Testis (tissue), 2 donors: ENCODE measurements around the gene AKAP6.

ENCODE experiments used
- POLR2A ChIP-seq: fragments of 450-650 bp; IDR thresholded peaks from one replicate; pipeline ENCODE4 v1.6.1; 2017; ENCODE audit warnings: antibody characterized with exemption, mild to moderate bottlenecking, moderate library complexity
- TF ChIP-seq, protein P1 (sequence below), 3 experiments: fragments of 450-650 bp in 2 of 3; fragments of 200-600 bp in 1 of 3; sonication (generic) in 1 of 3; IDR thresholded peaks; one replicate each; pipeline ENCODE4 v1.5.1; 2016 to 2019; ENCODE audit warnings: antibody characterized with exemption in 3 of 3, mild to moderate bottlenecking in 2 of 3, moderate library complexity in 1 of 3

DNA sequence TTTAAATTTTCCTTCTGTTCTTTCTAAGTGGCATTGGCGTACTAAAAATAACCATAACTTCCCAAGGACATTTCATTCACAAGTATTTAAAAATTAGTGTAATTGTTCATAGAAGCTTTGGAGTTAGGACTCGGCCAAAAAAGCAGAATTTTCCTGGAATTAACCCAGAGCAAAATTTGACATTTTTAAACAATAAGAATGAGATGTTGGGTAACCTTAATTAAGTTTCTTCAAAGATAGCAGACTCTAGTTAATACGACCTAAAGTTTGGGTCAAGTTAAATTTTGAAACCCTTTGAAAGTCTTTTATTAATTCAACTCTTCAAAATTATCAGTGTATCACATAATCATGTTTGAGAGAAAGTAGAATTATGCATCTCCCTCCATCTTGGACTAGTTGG, 118.3 kb downstream of the AKAP6 start:
- TF ChIP-seq, protein P1, sequence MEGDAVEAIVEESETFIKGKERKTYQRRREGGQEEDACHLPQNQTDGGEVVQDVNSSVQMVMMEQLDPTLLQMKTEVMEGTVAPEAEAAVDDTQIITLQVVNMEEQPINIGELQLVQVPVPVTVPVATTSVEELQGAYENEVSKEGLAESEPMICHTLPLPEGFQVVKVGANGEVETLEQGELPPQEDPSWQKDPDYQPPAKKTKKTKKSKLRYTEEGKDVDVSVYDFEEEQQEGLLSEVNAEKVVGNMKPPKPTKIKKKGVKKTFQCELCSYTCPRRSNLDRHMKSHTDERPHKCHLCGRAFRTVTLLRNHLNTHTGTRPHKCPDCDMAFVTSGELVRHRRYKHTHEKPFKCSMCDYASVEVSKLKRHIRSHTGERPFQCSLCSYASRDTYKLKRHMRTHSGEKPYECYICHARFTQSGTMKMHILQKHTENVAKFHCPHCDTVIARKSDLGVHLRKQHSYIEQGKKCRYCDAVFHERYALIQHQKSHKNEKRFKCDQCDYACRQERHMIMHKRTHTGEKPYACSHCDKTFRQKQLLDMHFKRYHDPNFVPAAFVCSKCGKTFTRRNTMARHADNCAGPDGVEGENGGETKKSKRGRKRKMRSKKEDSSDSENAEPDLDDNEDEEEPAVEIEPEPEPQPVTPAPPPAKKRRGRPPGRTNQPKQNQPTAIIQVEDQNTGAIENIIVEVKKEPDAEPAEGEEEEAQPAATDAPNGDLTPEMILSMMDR (IDR thresholded peaks at IDR 0.05): no peak
- no peak for TF ChIP-seq POLR2A
